H1 (cell line): ENCODE data around the gene LHFPL3. TPM values are rescaled to one million over a fixed set of nuclear protein-coding genes. Genes with fewer than 3 reads are reported as not detected.
A peak's percentile ranks its signal among the peaks of the same experiment; 100 is the strongest.

ENCODE experiments used
- CTCF ChIA-PET: fragments of 300-600 bp; sonication (Branson Sonifier 250); formaldehyde crosslinking; loops from one replicate; lab custom pipeline; 2021; ENCODE audit not compliant: partially characterized antibody; lab: Charles Lee
- POLR2A ChIA-PET: fragments of 300-600 bp; sonication (Branson Sonifier 250); formaldehyde crosslinking; loops from one replicate; lab custom pipeline; 2021; ENCODE audit warnings: inconsistent platforms; ENCODE audit not compliant: partially characterized antibody; lab: Charles Lee
- DNase-seq, 2 experiments: peaks; one replicate each; pipeline versions ENCODE4 v3.0.0 to v3.0.0-alpha.2; 2010 to 2022; ENCODE audit warnings: low spot score in 2 of 2, low read depth in 1 of 2, mixed read lengths in 1 of 2
- FAIRE-seq: peaks from 2 replicates; lab custom pipeline; 2011; peaks lifted over from hg19 to GRCh38; lab: Jason Lieb, UNC
- H2AFZ ChIP-seq: 2 replicates; pipeline ENCODE4 v1.8.1; 2012; ENCODE audit warnings: low read length, inconsistent platforms
- H2AK5ac ChIP-seq: 2 replicates; pipeline ENCODE4 v1.6.1; 2013; ENCODE audit warnings: low read depth, low read length
- H2BK120ac ChIP-seq: replicated peaks from 2 replicates; pipeline ENCODE3; 2013; ENCODE audit warnings: low read depth, low read length, inconsistent platforms
- H2BK12ac ChIP-seq: 2 replicates; pipeline ENCODE4 v1.6.1; 2013; ENCODE audit warnings: low read depth, low read length
- H2BK15ac ChIP-seq: 2 replicates; pipeline ENCODE4 v1.6.1; 2013; ENCODE audit warnings: low read length
- H2BK20ac ChIP-seq: 2 replicates; pipeline ENCODE4 v1.6.1; 2013; ENCODE audit warnings: low read length
- H2BK5ac ChIP-seq: 2 replicates; pipeline ENCODE4 v1.6.1; 2013; ENCODE audit warnings: low read depth, low read length
- H3K14ac ChIP-seq: 2 replicates; pipeline ENCODE4 v1.6.1; 2013; ENCODE audit warnings: inconsistent platforms; ENCODE audit not compliant: insufficient read length
- H3K18ac ChIP-seq: 2 replicates; pipeline ENCODE4 v1.6.1; 2013; ENCODE audit warnings: low read length; ENCODE audit errors: extremely low read depth
- H3K23ac ChIP-seq: 2 replicates; pipeline ENCODE4 v1.6.1; 2013; ENCODE audit warnings: inconsistent platforms; ENCODE audit not compliant: insufficient read length
- H3K23me2 ChIP-seq: 2 replicates; pipeline ENCODE4 v1.6.1; 2013; ENCODE audit warnings: low read depth, low read length
- H3K27ac ChIP-seq: 2 replicates; pipeline ENCODE4 v1.6.1; 2011; ENCODE audit warnings: low read depth, low read length, inconsistent platforms
- H3K27me3 ChIP-seq, 4 experiments: replicated peaks in 1 of 4; 1 replicate in 1 of 4; 2 replicates in 3 of 4; pipeline versions ENCODE4 v1.6.1 to v1.8.1; 2011 to 2013; ENCODE audit warnings: low read length in 3 of 4, mild to moderate bottlenecking in 3 of 4, inconsistent platforms in 2 of 4, mixed read lengths in 2 of 4, moderate library complexity in 1 of 4; ENCODE audit not compliant: control insufficient read depth in 3 of 4, insufficient read depth in 3 of 4; ENCODE audit errors: extremely low read depth in 1 of 4
- H3K36me3 ChIP-seq, 4 experiments: 2 replicates each; pipeline versions ENCODE4 v1.6.1 to v1.8.1; 2011 to 2013; ENCODE audit warnings: mild to moderate bottlenecking in 4 of 4, low read length in 3 of 4, moderate library complexity in 2 of 4, control low read depth in 1 of 4, inconsistent platforms in 1 of 4; ENCODE audit not compliant: insufficient read depth in 4 of 4, control insufficient read depth in 2 of 4
- H3K4ac ChIP-seq: replicated peaks from 2 replicates; pipeline ENCODE3; 2013; ENCODE audit warnings: low read length, low read depth, mixed read lengths, inconsistent platforms; ENCODE audit not compliant: insufficient read length
- H3K4me1 ChIP-seq, 4 experiments: replicated peaks in 1 of 4; 1 replicate in 1 of 4; 2 replicates in 3 of 4; pipeline versions ENCODE4 v1.6.1 to v1.8.1; 2011 to 2013; ENCODE audit warnings: low read length in 3 of 4, inconsistent platforms in 2 of 4, mixed read lengths in 1 of 4; ENCODE audit not compliant: insufficient read depth in 4 of 4, control insufficient read depth in 3 of 4
- H3K4me2 ChIP-seq, 2 experiments: 2 replicates each; pipeline versions ENCODE4 v1.6.1 to v1.8.1; 2011 to 2013; ENCODE audit warnings: low read depth in 2 of 2, low read length in 2 of 2, control low read depth in 1 of 2, inconsistent platforms in 1 of 2, mild to moderate bottlenecking in 1 of 2; ENCODE audit not compliant: insufficient read depth in 1 of 2
- H3K4me3 ChIP-seq, 4 experiments: fragments of 200-600, 300-600 bp in 1 of 4; sonication (generic), shearing (Covaris generic), sonication (Bioruptor Twin) in 1 of 4; 2 replicates each; pipeline versions ENCODE4 v1.5.1 to v1.8.1; 2011 to 2016; ENCODE audit warnings: low read length in 4 of 4, low read depth in 3 of 4, control low read depth in 2 of 4, inconsistent platforms in 2 of 4, mild to moderate bottlenecking in 2 of 4, mixed read lengths in 1 of 4, moderate library complexity in 1 of 4; ENCODE audit not compliant: insufficient read depth in 2 of 4; ENCODE audit errors: extremely low read depth in 1 of 4
- H3K56ac ChIP-seq: replicated peaks from 2 replicates; pipeline ENCODE3; 2013; ENCODE audit warnings: low read depth, mild to moderate bottlenecking, mixed read lengths, low read length, inconsistent platforms; ENCODE audit not compliant: insufficient read length
- H3K79me1 ChIP-seq: 2 replicates; pipeline ENCODE4 v1.6.1; 2013; ENCODE audit warnings: low read depth, low read length, control low read depth
- H3K79me2 ChIP-seq, 2 experiments: 2 replicates each; pipeline versions ENCODE4 v1.6.1 to v1.8.1; 2012 to 2013; ENCODE audit warnings: low read length in 2 of 2, mild to moderate bottlenecking in 2 of 2, inconsistent platforms in 1 of 2; ENCODE audit not compliant: insufficient read depth in 2 of 2, control insufficient read depth in 1 of 2
- H3K9ac ChIP-seq, 4 experiments: replicated peaks in 1 of 4; 1 replicate in 1 of 4; 2 replicates in 3 of 4; pipeline versions ENCODE4 v1.6.1 to v1.8.1; 2011 to 2013; ENCODE audit warnings: low read depth in 3 of 4, low read length in 3 of 4, control low read depth in 2 of 4, mild to moderate bottlenecking in 2 of 4, moderate library complexity in 2 of 4, inconsistent platforms in 1 of 4; ENCODE audit errors: extremely low read depth in 1 of 4
- H3K9me3 ChIP-seq, 2 experiments: 2 replicates each; pipeline versions ENCODE4 v1.6.1 to v1.8.1; 2012 to 2013; ENCODE audit warnings: mild to moderate bottlenecking in 2 of 2, moderate library complexity in 2 of 2, control low read depth in 1 of 2, inconsistent platforms in 1 of 2, low read depth in 1 of 2, low read length in 1 of 2, mixed read lengths in 1 of 2; ENCODE audit not compliant: insufficient read depth in 2 of 2
- H4K20me1 ChIP-seq, 2 experiments: replicated peaks in 1 of 2; 2 replicates each; pipeline versions ENCODE3 to v1.8.1; 2011 to 2013; ENCODE audit warnings: inconsistent platforms in 2 of 2, low read length in 2 of 2, mild to moderate bottlenecking in 1 of 2; ENCODE audit not compliant: insufficient read depth in 2 of 2, control insufficient read depth in 1 of 2
- H4K5ac ChIP-seq: 2 replicates; pipeline ENCODE4 v1.6.1; 2013; ENCODE audit warnings: low read length, low read depth, mixed read lengths, inconsistent platforms; ENCODE audit not compliant: insufficient read length
- H4K8ac ChIP-seq: 2 replicates; pipeline ENCODE4 v1.8.0; 2013; ENCODE audit warnings: mild to moderate bottlenecking, moderate library complexity, low read length, inconsistent platforms; ENCODE audit not compliant: insufficient read depth; ENCODE audit errors: extremely low read depth
- H4K91ac ChIP-seq: replicated peaks from 2 replicates; pipeline ENCODE3; 2013; ENCODE audit warnings: low read length, mixed read lengths, inconsistent platforms; ENCODE audit not compliant: insufficient read length
- CTBP2 ChIP-seq: IDR thresholded peaks from 2 replicates; pipeline ENCODE4 v1.7.0; 2011; ENCODE audit warnings: borderline replicate concordance, mild to moderate bottlenecking, moderate library complexity, mixed read lengths, low read length; ENCODE audit not compliant: insufficient read depth, insufficient read length
- NANOG ChIP-seq: IDR thresholded peaks from 2 replicates; pipeline ENCODE4 v1.6.1; 2011; ENCODE audit warnings: low read length, low read depth, mild to moderate bottlenecking, inconsistent platforms; ENCODE audit not compliant: insufficient read depth, poor library complexity, severe bottlenecking
- WGBS, 2 experiments: shearing (Covaris generic) in 1 of 2; methylation state at CpG; one replicate each; pipeline versions ENCODE4 v1.1.6 to v1.1.7; 2013 to 2015; ENCODE audit warnings: low lambda C conversion rate in 2 of 2, mixed read lengths in 2 of 2, inconsistent platforms in 1 of 2, low coverage in 1 of 2, missing lambda C conversion rate in 1 of 2; ENCODE audit not compliant: insufficient replicate concordance in 2 of 2, insufficient coverage in 1 of 2, insufficient read length in 1 of 2; ENCODE audit errors: extremely low coverage in 1 of 2, missing lambda C conversion rate in 1 of 2; 5-methylcytosine and 5-hydroxymethylcytosine counted together
- polyA plus RNA-seq, 7 experiments: library from polyadenylated mRNA; depleted of rRNA in 3 of 7; stranded (reverse) in 5 of 7; unstranded in 2 of 7; fragments of >200 nt in 5 of 7; fragments of 200-250 nt in 2 of 7; gene quantifications; 1 replicate in 5 of 7; 2 replicates in 1 of 7; 4 replicates in 1 of 7; pipeline versions ENCODE4 v1.2.1 to v1.2.3, GENCODE V29; 2011 to 2013; ENCODE audit warnings: missing spikeins in 2 of 7, mixed read lengths in 2 of 7
- total RNA-seq: library from RNA; stranded (reverse); fragmentation: NEBNext Ultra II Directional; extraction: Animal tissue kit (Norgen Biotek cat#: 25700); gene quantifications from 2 replicates; pipeline ENCODE4 v1.2.1, GENCODE V29; 2021

Gene LHFPL3
- total and polyA plus RNA-seq, 2 of the 8 experiments (the other 6 are each of a cell fraction or from before 2014, with no cell fraction given): 0.24 to 0.50 TPM

- no peak overlapping the region for H3K4me2 ChIP-seq
- peaks cover 3 to 4% of the 10 kb centered on the region in 2 experiments; a peak in 1 of 4 replicates for H3K9me3 ChIP-seq
- H3K4ac ChIP-seq: no peak overlapping the region
- no peaks in the 10 kb centered on the region for H3K27me3 ChIP-seq
- H3K36me3 ChIP-seq: no peaks in the 10 kb centered on the region
- no peak overlapping the region for H3K23ac ChIP-seq
- H2BK15ac ChIP-seq: no peak overlapping the region
- no peaks in the 10 kb centered on the region for H3K23me2 ChIP-seq
- no peak overlapping the region for H2BK12ac ChIP-seq
- no peak overlapping the region for H3K18ac ChIP-seq
- H2BK20ac ChIP-seq: no peak overlapping the region
- H2BK5ac ChIP-seq: no peak overlapping the region
- H3K9ac ChIP-seq: no peak overlapping the region
- H4K91ac ChIP-seq: no peak overlapping the region
- H4K8ac ChIP-seq: no peak overlapping the region
- FAIRE-seq: no peak
- no peaks in the 10 kb centered on the region for H3K4me1 ChIP-seq
- no peak overlapping the region for H4K5ac ChIP-seq
- H3K27ac ChIP-seq: no peak overlapping the region
- no peak for DNase-seq
- CTCF ChIA-PET: interaction anchor here (0.7 to 8.8 kb wide), 20 partner anchors 10 to 412 kb away, joined by 3 to 94 read pairs (median 7); no protein-coding TSS in a partner anchor
- POLR2A ChIA-PET: no interaction called here
- no peak overlapping the region for H2AFZ ChIP-seq
- no peak overlapping the region for H2AK5ac ChIP-seq
- TF ChIP-seq NANOG (no peak), CTBP2 (no peak)
- no peaks in the 10 kb centered on the region for H3K79me1 ChIP-seq
- no peaks in the 10 kb centered on the region for H3K79me2 ChIP-seq
- H3K56ac ChIP-seq: no peak overlapping the region
- peak overlapping the region; percentile 61 for H3K14ac ChIP-seq
- no peak overlapping the region for H2BK120ac ChIP-seq
- no peak overlapping the region for H3K4me3 ChIP-seq
- H4K20me1 ChIP-seq: no peaks in the 10 kb centered on the region
- WGBS, 2 experiments: 81% methylated on average over 2 of the region's 2 CpGs; no CpG with 5 or more reads in 1 of the 2 experiments
Observed at GRCh38 chr7:104642560-104642959, 314.2 kb downstream of the LHFPL3 start.
